Thoracic aorta (tissue), 2 donors: ENCODE data around the gene PPP1R12C. TPM values are rescaled to one million over a fixed set of nuclear protein-coding genes. Genes with fewer than 3 reads are reported as not detected.

Experiments used
- ATAC-seq: fragments of 150-250 bp; one replicate; pipeline ENCODE4 v1.8.0; 2017; ENCODE audit warnings: low read depth; ENCODE audit not compliant: insufficient number of reproducible peaks, low FRiP score
- DNase-seq: peaks from one replicate; pipeline ENCODE4 v3.0.0-alpha.2; 2020; ENCODE audit warnings: low spot score
- H3K27ac ChIP-seq, 2 donors: fragments of 200-600 bp; sonication (generic); 1 replicate in 1 of 2; 2 replicates in 1 of 2; pipeline ENCODE4 v1.5.1; 2016; ENCODE audit warnings: mild to moderate bottlenecking in 2 of 2, moderate library complexity in 2 of 2
- H3K27me3 ChIP-seq: fragments of 200-600 bp; sonication (generic); replicated peaks from 2 replicates; pipeline ENCODE4 v1.6.0; 2016; ENCODE audit warnings: mild to moderate bottlenecking; ENCODE audit not compliant: insufficient read depth
- H3K36me3 ChIP-seq: fragments of 200-600 bp; sonication (generic); one replicate; pipeline ENCODE4 v1.5.1; 2016
- H3K4me1 ChIP-seq, 2 donors: fragments of 200-600 bp; sonication (generic); 1 replicate in 1 of 2; 2 replicates in 1 of 2; pipeline versions ENCODE4 v1.5.1 to v1.6.0; 2016; ENCODE audit warnings: low read depth in 2 of 2, mild to moderate bottlenecking in 1 of 2; ENCODE audit not compliant: control insufficient read depth in 1 of 2
- H3K4me3 ChIP-seq: fragments of 200-600 bp; sonication (generic); 2 replicates; pipeline ENCODE4 v1.5.1; 2016; ENCODE audit warnings: mild to moderate bottlenecking
- H3K9me3 ChIP-seq: fragments of 200-600 bp; sonication (generic); 2 replicates; pipeline ENCODE4 v1.5.1; 2016
- total RNA-seq, 2 donors: library from RNA; depleted of rRNA; stranded (reverse); fragments of >200 nt; gene quantifications; one replicate each; pipeline versions ENCODE4 v1.1.0 to v1.2.3, GENCODE V29; 2016
- TF ChIP-seq, protein P1 (sequence below): fragments of 200-600 bp; sonication (generic); IDR thresholded peaks from one replicate; pipeline ENCODE4 v1.5.1; 2019; ENCODE audit warnings: antibody characterized with exemption

Gene PPP1R12C
- total RNA-seq, 2 donors from 2014 or later = 194 to 250 TPM

GRCh38 chr19:55047951-55048350 lies 69.5 kb downstream of the PPP1R12C start:
- peaks cover 45% of the 10 kb centered on the region for H3K36me3 ChIP-seq
- DNase-seq (no peak), ATAC-seq (no peak)
- H3K27ac ChIP-seq = no peak overlapping the region
- no peaks in the 10 kb centered on the region for H3K9me3 ChIP-seq
- no peaks in the 10 kb centered on the region for H3K4me1 ChIP-seq
- H3K4me3 ChIP-seq = no peak overlapping the region
- no peaks in the 10 kb centered on the region for H3K27me3 ChIP-seq
- TF ChIP-seq, protein P1, sequence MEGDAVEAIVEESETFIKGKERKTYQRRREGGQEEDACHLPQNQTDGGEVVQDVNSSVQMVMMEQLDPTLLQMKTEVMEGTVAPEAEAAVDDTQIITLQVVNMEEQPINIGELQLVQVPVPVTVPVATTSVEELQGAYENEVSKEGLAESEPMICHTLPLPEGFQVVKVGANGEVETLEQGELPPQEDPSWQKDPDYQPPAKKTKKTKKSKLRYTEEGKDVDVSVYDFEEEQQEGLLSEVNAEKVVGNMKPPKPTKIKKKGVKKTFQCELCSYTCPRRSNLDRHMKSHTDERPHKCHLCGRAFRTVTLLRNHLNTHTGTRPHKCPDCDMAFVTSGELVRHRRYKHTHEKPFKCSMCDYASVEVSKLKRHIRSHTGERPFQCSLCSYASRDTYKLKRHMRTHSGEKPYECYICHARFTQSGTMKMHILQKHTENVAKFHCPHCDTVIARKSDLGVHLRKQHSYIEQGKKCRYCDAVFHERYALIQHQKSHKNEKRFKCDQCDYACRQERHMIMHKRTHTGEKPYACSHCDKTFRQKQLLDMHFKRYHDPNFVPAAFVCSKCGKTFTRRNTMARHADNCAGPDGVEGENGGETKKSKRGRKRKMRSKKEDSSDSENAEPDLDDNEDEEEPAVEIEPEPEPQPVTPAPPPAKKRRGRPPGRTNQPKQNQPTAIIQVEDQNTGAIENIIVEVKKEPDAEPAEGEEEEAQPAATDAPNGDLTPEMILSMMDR = no peak

DNA sequence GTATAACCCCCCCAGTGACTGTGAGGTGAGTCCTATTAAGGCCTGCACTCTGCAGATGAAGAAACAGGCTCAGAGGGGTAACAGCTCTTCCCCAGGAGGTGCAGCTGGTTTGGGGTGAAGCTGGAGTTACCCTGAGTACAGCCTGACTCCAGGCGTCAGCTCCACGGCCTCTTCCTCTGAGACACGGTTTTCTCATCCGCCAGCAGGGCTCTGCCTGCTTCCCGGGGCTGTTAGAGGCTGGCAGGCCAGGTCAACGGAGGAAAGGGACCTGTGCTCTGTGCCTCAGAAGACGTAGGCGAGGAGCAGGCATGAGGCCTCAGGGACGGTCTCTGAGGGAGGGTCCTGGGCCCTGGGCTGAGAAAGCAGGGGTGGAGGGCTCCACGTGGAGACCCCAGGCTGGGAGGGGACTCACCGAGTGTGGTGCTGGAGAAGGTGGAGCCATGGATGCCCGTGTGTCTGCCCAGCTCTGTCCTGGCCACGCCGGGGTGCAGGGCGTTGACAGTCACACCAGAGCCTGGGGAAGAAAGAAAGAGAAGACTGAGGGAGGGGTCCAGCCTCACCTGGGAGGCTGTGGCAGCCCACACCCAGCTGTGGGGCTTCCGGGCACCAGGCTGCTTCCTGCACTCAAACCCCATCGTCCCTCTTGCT lies 70.3 kb downstream of the PPP1R12C start:
- DNase-seq (no peak), ATAC-seq (no peak)
- TF ChIP-seq, protein P1 = no peak
- H3K27me3 ChIP-seq = no peaks in the 10 kb centered on the region
- H3K4me3 ChIP-seq = no peak overlapping the region
- H3K9me3 ChIP-seq = no peaks in the 10 kb centered on the region
- no peaks in the 10 kb centered on the region for H3K4me1 ChIP-seq
- peaks cover 46% of the 10 kb centered on the region for H3K36me3 ChIP-seq
- no peak overlapping the region for H3K27ac ChIP-seq

- Histone ChIP-seq H3K27me3 (no peaks in the 10 kb centered on the region), H3K9me3 (no peaks in the 10 kb centered on the region), H3K27ac (no peak overlapping the region), H3K4me3 (no peak overlapping the region), H3K4me1 (no peaks in the 10 kb centered on the region), H3K36me3 (peaks cover 40% of the 10 kb centered on the region)
- DNase-seq = no peak
- TF ChIP-seq, protein P1 = no peak
- no peak for ATAC-seq
These were observed 72.4 kb downstream of the PPP1R12C start for GRCh38 chr19:55044771-55045716.

DNA sequence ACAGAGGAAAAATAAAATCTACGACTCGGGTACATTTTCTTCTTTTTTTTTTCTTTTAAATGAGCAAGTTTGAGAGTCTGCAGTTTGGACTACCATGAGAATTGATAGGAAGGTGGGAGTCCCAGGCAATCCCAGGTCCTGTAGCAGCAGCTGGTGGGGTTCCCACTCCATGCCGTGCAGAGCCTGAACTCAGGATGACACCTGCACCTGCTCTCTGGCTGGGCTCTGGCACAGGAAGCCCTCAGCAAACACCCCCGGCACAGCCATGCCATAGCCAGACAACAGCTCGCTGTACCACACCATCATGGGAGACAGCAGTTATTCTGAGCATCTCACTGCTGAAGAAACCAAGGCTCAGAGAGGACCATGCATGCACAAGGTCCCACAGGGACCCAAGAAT lies 73.2 kb downstream of the PPP1R12C start:
- DNase-seq (no peak), ATAC-seq (no peak)
- TF ChIP-seq, protein P1 = no peak
- Histone ChIP-seq H3K36me3 (peaks cover 40% of the 10 kb centered on the region), H3K4me1 (no peaks in the 10 kb centered on the region), H3K27me3 (no peaks in the 10 kb centered on the region), H3K27ac (no peak overlapping the region), H3K4me3 (no peak overlapping the region), H3K9me3 (no peaks in the 10 kb centered on the region)

DNA sequence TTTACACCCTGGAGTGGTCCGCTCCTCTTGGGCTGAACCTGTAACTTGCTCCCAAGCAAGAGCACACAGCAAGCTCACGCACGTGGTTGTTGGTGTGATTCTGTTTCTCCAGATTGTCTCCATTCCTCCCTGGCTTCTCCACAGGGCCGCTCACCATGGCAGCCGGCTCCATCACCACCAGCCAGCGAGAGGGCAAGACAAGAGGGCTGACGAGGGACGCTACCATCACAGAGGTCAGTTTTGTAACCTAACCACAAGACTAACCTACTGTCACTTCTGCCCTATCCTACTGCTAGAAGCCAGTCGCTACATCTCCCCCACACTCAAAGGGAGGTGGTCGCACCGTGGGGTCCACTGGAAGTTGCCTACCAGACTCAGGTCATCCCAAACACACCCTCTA lies 74.7 kb downstream of the PPP1R12C start:
- Histone ChIP-seq H3K36me3 (peaks cover 33% of the 10 kb centered on the region), H3K9me3 (no peaks in the 10 kb centered on the region), H3K27ac (no peak overlapping the region), H3K4me3 (no peak overlapping the region), H3K4me1 (no peaks in the 10 kb centered on the region), H3K27me3 (no peaks in the 10 kb centered on the region)
- DNase-seq = no peak
- TF ChIP-seq, protein P1 = no peak
- no peak for ATAC-seq
